NCI-H1092 treated with DMSO at 0.1 percent for 48 hours (cell line): Measurements from ENCODE around the gene NAT8L.
"Not testable (repeated sequence)": the region's sequence is repeated elsewhere in the genome, so short reads cannot be mapped to it uniquely, and the experiment has no call there.

Experiments used
- DNase-seq: peaks from one replicate; lab custom pipeline; 2025; lab: John Stamatoyannopoulos, UW

The NAT8L gene, protein sequence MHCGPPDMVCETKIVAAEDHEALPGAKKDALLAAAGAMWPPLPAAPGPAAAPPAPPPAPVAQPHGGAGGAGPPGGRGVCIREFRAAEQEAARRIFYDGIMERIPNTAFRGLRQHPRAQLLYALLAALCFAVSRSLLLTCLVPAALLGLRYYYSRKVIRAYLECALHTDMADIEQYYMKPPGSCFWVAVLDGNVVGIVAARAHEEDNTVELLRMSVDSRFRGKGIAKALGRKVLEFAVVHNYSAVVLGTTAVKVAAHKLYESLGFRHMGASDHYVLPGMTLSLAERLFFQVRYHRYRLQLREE

GRCh38 chr4:2059046-2059725, at the start of gene NAT8L:
Gene NAT8L, plus strand, starts transcription at chr4:2059327. Its CDS starts 185 bp downstream, at chr4:2059512.
- peak; percentile 44 for DNase-seq

DNA sequence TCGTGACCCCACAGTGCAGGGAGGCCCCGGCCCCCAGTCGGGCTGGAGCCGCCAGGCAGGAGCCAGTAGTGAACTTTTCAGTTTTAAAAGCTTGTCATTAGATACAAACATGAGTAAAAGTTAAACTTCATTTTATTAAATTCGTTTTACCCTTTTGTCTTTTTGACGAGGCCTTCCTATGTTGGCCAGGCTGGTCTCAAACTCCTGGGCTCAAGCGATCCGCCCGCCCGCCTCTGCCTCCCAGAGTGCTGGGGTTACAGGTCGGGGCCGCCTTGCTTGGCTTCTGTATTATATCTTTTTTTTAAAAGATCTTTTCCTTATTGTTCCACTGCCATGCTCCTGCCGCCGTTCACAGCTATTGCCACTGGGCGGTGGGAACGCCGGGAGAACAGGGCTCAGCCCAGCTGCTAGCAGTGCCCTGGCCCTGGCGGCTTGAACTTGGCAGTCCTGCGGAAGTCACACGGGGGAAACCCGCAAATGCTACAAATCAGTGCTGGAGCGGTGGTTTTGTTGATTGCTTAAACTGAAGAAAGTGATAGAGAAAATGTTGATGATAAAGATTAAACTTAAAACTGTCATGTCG, 49.4 kb upstream of the NAT8L start:
- DNase-seq, result peak; percentile 73

DNA sequence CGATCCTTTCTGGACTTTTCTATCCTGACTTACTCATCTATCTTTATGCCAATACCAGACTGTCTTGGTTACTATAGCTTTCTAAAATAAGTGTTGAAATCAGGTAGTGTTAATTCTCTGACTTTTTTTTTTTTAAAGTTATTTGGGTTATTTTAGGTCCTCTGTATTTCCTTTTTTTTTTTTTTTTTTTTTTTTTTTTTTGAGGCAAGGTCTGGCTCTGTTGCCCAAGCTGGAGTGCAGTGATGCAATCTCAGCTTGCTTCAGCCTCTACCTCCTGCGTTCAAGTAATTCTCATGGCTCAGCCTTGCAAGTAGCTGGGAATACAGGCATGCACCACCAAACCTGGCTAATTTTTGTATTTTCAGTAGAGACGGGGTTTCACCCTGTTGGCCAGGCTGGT, 47.5 kb upstream of the NAT8L start:
- no peak for DNase-seq

DNA sequence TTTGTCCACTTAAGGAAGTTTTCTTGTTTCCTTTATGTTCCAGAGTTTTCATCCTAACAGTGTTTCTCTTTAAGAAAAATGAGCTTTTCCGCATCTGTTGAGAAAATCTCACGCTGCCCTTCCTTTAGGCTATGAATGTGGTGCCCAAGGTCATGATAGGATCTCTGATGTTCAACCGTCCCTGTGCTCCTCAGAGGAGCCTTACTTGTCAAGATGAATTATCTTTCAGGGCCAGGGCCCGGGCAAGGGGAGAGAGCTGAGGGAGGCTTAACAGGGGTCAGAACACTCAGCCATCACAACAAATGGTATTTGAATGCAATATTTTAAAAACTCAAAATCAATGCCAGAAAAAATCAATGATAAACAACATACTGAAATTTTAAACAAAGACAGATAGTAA, 44.1 kb upstream of the NAT8L start:
- no peak for DNase-seq

DNA sequence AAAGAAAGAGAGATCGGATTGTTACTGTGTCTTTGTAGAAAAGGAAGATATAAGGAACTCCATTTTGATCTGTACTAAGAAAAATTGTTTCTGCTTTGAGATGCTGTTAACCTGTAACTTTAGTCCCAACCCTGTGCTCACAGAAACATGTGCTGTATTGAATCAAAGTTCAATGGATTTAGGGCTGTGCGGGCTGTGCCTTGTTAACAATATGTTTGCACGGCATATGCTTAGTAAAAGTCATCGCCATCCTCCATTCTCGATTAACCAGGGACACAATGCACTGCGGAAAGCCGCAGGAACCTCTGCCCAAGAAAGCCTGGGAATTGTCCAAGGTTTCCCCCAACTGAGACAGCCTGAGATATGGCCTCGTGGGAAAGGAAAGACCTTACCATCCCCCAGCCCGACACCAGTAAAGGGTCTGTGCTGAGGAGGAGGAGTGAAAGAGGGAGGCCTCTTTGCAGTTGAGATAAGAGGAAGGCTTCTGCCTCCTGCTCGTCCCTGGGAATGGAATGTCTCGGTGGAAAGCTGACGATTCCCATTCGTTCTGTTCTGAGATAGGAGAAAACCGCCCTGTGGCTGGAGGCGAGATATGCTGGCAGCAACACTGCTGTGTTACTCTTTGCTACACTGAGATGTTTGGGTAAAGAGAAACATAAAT, 37.6 kb upstream of the NAT8L start:
- DNase-seq, result not testable (repeated sequence)

DNA sequence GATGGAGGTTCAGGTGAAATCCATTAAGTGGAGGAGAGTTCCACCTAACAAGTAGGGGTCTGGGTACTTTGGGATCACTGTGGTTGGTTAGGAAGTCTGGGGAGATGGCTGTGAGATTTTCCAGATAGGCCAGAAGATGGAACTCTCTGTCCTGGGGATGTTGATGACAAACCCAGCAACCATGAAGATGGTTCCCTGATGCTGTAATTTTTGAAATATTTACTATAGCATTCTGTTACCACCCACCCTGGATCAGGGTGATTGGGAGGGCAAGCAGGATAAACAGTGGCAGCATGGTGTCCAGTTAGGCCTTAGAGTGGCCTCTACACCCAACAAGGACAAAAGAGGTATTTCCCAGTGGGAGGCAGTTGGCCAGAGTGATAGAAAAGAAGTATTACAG, 34.4 kb upstream of the NAT8L start:
- no peak for DNase-seq

DNA sequence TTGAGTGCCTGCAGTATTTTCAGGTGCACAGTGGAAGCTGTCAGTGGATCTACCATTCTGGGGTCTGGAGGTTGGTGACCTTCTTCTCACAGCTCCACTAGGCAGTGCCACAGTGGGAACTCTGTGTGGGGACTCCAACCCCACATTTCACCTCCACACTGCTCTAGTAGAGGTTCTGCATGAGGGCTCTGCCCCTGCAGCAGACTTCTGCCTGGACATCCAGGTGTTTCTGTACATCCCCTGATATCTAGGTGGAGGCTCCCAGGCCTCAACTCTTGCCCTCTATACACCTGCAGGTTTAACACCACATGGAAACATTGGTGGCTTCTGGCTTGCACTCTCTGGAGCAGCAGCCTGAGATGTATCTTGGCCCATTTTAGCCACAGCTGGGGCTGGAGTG, 33.3 kb upstream of the NAT8L start:
- no peak for DNase-seq

GRCh38 chr4:2027120-2027519, 32.0 kb upstream of the NAT8L start:
- not testable (repeated sequence) for DNase-seq

DNA sequence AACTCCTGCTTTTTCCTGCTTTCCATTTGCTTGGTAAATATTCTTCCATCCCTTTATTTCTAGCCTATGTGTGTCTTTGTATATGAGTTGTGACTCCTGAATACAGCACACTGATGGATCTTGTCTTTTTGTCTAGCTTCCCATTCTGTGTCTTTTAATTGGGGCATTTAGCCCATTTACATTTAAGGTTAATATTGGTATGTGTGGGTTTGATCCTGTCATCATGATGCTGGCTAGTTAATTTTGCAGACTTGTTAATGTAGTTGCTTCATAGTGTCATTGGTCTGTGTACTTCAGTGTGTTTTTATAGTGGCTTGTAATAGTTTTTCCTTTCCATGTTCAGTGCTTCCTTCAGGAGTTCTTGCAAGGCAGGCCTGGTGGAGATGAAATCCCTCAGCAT, 28.0 kb upstream of the NAT8L start:
- DNase-seq, result not testable (repeated sequence)

GRCh38 chr4:2036327-2036726, 22.8 kb upstream of the NAT8L start:
- DNase-seq, result no peak

DNA sequence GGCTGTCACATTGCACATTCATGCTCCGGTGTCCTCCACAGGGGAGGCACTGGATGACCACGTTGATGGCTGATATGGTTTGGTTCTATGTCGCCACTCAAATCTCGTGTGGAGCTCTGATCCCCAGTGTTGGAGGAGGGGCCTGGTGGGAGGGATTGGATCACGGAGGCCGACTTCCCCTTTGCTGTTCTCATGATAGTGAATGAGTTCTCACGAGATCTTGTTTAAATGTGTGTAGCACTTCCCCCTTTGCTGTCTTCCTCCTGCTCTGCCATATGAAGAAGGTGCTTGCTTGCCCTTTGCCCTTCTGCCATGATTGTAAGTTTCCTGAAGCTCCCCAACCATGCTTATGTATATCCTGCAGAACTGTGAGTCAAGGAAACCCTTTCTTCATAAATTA, 22.3 kb upstream of the NAT8L start:
- no peak for DNase-seq

- no peak for DNase-seq
Measured at GRCh38 chr4:2040391-2041238, 18.5 kb upstream of the NAT8L start.

DNA sequence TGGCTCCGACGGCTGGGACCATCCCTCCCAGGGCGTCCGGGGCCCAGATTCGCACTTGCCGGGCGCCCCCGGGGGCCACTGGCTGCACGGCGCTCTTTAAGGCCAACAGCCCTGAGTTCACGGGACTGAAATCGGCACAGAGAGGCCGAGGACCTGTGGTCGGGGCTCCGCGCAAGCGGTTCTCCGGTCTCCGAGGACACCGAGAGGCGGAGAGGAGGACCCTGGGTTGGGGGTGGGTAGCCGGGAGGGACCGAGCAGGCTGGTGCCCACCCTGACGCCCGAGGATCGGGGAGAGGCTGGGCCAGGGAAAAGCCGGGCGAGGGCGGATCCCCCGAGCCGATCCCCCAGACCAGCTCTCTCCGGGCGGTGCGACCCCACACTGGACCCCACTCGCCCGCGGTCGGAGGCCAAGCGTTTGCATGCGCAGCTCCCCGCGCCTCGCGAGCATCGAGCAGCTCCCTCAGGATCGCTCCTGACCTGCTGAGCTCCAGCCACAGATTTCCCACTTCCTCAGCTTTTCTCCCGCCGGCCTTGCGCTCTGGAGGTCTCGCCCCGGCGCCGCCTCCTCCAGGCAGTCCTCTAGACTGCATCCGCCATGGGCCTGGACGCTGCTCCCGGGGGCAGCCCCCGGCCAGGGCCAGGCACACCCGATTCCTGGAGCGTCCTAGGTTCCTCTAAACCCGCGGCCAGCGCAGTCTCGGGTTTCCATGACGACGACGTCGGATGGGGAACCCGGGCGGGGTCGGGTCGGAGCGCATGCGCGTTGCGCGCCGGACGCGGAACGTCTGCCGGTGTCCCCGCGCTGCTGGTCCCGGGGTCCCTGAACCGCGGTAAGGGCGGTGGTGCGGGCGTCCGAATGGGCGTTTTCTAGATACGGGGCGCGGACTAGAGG, 17.6 kb upstream of the NAT8L start:
- peak; percentile 51 for DNase-seq

GRCh38 chr4:2042204-2042946, 16.8 kb upstream of the NAT8L start:
- DNase-seq, result no peak

DNA sequence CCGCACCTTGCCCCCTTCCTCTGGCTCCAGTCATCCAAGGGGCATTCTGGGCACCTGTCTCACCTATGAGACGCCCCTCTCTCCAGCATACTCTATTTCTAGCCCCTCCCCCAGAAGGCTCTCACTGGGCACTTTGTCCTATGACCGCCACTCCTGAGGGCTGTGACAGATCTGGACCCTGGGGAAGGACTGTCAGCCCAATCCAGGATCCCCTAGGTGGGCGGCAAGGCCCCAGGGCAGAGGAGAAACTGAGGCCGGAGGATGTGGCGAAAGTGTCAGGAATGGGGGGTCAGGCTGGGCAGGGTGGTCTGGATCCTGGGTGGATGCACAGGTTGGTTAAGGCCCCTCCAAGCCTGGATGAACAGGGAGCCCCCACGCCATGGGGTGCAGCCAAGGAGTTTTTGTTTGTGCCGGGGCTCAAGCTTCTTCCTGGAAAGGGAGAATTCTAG, 16.2 kb upstream of the NAT8L start:
- no peak for DNase-seq

DNA sequence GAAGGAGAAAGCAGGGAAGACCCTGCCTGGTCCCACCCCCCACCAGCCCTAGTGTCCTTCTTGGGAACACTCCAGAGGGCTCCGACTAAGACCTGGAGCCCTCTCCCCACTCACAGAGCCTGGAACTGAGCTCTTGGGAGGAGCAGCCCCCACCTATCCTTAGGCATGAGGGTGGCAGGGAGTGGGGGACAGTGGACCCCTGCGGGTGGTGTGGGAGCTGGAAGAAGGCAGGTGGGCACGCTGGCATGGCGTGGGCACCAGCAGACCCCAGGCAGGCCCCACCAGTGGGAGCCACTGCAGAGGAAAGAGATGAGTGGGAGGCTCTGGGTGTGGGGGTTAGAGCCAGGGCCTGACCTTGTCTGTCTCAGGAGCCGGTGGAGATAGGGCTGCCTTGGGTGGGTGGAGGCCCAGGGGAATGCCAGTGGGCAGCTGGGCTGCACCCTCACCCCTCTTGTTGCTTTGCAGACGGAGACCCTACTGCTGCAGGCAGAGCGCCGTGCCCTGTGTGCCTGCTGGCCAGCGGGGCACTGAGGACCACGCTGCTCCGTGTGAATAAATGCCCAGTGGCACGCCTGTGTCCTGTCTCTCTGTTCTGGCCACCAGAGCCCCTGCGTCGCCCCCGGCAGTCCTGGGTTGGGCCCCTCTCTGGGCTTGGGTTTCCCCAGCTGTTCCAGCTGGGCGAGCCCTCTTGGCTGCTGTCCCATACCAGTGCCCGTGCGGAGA, 15.6 kb upstream of the NAT8L start:
- no peak for DNase-seq

DNA sequence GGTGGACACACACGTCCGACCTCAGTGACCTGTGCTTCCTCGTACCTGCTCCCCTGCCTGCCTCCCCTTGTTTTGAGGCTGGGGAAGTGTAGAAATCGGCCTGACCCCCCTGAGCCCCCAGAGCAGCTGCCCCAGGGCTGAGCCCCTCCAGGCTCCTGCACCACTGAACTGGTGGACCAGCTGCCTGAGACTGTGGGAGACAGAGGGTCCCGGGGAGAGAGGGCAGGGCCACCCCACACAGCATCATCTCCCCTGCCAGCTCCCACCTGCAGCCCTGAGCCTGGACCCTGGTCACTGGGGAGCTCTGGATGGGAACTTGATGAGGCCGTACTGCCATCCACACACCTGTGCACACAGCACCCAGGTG, 15.0 kb upstream of the NAT8L start:
- no peak for DNase-seq

GRCh38 chr4:2044542-2045517, 14.3 kb upstream of the NAT8L start:
- no peak for DNase-seq
